Measurements from ENCODE around the gene YTHDF1.

The YTHDF1 gene

DNA sequence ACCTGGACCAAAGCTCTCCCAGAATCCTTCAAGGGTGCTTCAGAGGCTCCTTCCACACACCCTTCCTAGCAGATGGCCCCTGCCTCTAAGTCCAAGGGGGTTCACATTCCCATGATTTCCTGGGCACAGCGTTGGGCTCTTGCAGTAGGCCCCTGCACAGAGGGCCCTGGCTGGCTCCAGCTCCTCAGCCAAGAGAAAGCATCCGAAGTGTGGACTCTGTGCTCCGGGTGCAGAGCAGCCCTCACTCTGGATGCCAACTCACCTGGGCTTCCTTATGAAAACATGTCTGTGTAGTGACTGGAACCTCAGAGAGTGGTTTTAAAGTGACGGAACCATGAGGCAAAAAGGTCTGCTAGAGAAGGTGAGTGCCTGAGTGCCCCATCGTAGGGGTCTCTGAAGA is 11.6 kb downstream of the YTHDF1 start:
- DNase-seq, result no peak

DNA sequence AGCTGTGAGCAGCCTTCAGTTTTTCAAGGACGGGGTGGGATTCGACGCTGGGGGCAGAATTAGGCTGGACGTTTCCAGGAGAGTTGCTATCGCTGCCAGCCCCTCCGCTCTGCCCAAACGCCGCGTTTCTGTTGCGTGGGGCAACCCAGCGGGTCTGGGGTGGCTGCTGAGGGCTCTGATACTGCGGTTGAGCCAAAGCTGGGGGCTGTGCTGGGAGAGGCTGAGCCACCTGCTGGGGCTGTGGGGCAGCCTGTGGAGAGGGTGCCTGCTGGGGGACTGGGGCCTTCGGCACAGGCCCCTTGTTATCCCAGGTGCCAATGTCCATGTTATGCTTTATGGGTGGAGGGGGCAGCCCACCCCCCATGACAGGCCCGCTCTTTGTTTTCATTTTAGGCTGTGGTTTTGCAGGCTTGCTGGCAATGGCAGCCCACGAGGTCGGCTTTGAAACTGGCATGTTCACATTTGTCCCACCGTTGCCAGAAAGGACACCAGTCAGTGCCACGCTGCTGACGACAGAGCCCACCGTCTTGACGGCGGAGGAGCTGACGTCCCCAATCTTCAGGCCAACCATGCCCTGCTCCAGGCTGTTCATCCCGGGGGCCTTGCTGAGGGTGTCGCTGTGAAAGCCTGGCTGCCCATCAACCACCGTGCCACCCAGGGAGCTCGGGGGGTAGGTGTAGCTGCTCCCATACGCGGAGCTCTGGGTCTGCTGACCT is 13.0 kb downstream of the YTHDF1 start:
- no peak for DNase-seq

DNA sequence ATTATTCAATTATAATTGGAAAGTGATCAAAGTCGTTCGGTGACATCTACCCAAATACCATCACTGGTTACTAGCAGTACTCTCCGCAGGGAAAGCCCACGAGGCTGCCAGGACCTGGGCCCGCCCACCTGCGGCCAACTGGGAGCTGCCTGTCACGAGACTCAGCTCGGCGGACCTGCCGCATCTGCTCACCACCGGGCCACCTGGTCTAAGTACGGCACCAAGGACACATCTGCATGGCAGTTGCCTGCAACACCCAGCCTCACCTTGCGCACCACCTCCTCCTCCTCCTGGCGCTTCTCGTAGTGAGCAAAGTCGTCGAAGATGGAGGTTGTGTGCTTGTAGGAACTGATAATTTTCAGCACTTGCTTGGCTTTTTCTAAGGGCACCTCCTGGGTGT is 13.9 kb downstream of the YTHDF1 start:
- DNase-seq, result no peak

DNA sequence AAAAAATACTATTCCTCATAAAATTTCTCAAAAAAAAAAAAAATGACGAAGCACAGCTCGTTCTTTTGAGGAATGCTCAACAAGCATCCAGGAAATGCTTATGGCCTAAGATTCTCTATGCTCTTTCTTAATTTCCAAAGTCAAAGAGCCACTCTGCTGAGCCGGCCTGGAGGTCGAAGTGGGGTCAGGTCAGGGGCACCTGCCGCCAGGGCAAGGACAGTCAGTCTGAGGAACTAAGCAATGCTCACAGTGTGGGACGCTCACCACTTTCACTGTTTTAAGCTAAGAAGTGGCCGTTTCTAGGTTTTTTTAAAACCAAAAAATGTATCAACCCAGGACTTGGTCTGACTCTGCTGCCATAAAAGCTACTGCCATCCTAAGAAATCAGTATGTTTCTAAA is 17.3 kb downstream of the YTHDF1 start:
- no peak for DNase-seq

DNA sequence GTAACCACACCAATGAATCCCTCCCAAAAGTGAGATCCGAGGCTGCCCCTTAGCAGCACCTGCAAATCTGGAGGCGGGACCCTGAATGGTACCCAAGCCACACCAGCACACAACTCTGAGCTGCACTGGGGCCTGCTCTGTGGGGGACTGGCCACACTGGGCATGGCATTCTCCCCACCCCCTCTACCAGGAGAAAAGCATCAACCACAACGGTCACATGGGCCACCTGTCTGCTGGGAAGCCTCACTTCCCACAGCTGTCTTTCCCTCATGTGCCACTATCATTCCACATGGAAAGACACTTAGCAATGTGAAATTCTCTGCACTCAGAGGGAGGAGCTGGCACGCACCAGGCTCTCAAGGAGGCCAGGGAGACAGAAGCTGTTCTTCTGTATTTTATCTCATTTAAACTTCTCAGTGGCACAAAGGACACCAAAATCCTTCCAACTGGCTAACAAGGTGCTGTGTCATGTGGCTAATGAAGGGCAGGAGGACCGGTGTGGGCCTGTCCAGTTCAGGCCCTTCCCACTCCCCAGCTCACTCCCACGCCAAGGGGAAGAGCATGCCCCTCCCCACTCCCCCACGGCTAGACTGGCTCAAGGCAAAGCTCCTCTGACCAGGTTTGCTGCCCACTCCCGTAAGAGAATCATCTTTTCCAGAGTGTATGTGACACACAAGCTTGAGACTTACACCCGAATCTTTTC is 19.0 kb downstream of the YTHDF1 start:
- no peak for DNase-seq

DNA sequence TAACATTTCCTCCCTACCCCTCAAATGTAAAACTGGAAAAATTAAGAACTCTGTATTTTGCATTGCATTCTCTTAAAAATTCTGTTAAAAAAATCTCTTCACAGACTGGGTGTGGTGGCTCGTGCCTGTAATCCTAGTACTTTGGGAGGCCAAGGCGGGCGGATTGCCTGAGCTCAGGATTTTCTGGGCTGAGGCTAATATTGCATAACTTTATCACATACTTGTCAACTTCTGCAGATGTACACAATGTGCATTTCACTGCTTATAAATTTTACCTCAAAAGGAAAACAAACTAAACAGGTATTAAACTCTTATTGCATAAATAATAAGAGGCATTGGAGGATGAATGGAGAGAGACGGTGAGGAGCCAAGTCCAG is 21.1 kb downstream of the YTHDF1 start:
- DNase-seq, result no peak

DNA sequence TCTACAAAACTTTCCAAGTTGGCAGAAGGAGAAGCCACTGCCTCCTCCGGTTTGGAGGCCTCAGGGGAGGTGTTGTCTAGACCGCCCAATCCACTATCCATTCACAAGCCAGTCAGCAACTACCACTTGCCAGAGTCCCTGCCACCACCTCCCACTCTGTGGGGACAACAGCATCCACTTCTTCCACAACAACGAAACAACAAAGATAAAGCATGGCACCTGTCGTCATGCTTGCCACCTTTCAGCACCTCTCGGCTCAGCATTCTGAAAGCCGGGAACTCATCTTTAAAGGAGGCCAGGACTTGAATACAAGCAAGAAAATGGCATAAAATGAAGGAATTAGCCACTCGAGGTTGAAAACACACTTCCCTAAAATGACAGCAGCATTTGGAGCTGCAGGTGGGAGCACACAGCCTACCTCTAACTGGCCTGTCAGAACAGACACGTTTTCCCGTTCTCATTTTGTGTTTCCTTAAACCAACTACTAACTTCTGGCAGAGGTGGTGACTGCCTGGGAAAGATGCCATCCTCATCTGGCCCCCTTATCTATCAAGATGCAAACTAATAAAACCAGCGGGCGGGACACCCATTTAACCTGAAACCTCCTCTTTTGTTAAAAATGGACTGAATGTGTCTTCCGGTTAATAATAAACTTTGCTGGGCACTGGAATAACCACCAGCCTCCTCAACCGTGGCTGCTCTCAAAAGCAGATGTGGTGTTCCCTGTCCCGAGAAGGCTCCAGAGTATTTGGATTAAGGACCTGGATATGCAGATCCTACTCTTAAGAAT is 21.7 kb downstream of the YTHDF1 start:
- DNase-seq, result no peak

DNA sequence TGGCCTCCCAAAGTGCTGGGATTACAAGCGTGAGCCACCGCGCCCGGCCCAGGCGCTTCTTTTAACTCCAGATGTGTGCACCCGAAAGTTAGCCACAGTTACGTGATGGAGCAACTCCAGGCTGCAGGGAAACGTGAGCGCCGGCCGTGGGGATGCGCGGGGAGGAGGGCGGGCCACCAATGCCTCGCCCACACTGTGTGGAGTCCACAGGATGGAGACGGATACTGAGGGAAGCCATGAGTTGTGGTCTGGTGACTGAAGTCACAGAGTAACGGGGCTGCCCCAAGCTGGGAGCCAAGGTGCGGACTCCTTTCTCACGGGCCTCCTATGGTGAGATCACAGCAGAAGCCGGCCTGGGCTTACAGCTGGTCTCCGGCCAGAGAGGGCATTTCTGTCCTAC is 23.2 kb downstream of the YTHDF1 start:
- DNase-seq, result no peak

DNA sequence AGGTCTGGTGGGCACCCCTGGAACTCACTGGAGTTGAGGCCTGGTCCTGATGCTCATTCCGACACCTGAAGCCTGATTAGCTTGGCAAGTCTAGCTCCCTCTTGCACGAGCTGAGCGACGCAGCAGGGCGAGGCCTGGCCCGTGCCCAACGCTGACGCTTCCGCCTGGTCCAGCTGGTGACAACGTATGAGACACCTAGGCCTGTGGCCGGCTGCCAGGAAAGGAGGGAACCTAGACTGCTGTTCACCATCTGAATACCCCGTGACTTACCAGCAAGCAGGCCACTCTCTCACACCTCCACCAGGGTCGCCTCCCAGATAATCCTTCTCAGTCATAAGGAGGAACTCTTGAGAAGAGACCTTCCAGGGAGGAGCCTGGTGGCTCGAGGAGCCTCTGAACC is 24.5 kb downstream of the YTHDF1 start:
- DNase-seq, result no peak

DNA sequence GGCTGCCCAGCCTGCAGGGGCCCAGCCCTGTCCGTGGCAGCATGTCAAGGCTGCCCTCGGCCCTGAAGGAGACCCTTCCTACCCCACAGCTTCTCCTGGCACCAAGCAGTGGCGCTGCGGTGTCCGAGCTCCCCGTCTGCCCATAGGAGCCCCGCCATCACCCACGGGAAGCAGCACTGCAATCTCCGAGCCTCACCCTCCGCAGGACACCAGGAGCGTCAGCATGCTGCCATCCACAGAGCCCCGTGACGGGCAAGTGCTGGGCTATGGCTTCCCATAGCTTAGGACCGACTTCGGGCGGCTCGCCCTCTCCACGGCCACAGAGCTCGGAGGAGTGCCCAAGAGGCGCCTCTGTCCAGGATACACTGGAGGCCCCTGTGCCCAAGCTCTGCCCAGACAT is 25.1 kb downstream of the YTHDF1 start:
- DNase-seq, result no peak

DNA sequence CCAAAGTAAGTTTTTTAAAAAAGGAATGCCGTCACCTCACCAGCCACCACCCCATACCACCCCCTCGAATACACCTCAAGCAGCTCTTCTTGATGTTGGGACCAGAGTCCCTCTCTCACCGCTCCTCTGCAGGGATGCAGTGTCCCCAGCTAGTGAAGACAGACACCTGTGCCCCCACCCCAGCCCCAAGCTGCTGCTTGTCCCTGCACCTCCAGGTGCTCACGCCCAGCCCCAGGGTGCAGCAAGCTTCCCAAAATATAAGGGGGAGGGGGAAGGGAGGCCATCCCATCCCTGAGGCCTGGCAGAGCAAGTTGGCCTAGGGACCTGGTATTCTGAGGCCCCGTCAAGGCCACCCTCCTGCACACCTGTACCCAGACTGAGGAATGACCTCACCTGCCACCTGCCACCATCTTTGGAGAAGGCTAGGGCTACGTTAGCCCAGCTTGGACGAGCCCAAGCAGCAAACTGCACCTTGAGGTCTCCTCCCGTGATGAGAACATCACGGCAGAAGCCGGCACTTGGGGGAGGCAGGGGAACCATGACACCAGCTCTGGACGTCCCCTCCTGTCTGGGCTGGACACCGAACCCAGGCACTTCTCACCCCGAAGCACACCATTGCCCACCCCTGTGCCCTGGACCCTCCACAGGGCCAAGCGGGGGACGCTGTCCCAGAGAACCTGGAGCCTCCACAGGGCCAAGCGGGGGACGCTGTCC is 25.9 kb downstream of the YTHDF1 start:
- no peak for DNase-seq

DNA sequence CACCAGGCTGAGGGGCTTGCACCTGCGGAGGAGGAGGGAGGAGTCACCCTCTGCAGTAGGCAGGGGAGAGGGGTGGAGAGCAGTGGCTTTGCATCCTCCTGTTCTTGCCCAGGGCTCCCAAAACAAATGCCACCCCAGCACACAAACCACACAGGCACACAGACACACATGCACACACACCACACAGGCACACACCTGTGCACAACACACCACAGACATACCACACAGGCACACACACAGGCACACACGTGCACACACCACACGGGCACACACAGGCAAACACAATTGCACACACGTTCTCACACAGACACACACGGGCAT is 26.6 kb downstream of the YTHDF1 start:
- no peak for DNase-seq

DNA sequence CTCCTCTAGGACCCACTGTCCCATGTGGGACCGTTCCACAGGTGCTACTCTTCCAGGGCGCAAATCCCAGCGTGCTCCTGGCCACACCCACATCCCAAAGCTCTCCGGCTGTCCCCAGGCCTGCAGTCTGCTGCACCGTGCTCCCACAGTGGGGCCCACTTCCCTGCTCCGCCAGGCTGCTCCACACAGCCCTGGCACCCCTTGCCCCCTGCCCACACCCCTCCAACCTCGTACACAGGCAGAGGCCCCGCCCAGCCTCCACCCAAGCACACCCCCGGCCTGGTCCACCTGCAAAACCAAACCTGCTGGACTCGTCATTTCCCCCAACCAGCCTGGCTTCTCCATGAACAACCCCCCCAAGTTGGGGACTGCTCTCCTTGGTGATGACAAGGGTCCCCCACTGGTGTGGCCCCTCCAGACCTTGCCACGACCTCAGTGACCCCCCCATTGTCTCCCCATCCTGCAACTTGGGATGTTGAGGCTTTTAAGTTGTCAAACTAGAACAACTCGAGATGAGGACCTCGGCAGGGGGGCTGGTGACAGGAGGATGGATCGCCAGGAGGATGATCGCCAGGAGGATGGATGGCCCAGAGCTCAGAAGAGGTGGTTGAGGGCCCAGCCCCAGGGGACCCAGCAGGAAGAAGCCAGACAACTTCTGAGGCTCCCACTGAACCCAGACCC is 27.1 kb downstream of the YTHDF1 start:
- no peak for DNase-seq

DNA sequence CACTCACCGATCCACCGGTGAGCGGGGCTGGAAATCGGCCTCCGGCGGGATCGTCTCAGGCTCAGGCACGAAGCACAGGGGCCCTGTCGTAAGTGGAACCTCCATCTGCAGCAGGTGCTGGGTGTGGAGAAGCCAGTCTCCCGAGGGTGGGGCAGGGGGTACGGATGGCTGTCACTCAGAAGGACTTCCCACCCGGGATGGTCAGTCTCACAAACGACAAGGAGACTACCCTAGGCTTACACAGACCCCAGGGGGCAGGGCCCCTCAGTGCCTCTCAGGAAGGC is 27.8 kb downstream of the YTHDF1 start:
- no peak for DNase-seq

DNA sequence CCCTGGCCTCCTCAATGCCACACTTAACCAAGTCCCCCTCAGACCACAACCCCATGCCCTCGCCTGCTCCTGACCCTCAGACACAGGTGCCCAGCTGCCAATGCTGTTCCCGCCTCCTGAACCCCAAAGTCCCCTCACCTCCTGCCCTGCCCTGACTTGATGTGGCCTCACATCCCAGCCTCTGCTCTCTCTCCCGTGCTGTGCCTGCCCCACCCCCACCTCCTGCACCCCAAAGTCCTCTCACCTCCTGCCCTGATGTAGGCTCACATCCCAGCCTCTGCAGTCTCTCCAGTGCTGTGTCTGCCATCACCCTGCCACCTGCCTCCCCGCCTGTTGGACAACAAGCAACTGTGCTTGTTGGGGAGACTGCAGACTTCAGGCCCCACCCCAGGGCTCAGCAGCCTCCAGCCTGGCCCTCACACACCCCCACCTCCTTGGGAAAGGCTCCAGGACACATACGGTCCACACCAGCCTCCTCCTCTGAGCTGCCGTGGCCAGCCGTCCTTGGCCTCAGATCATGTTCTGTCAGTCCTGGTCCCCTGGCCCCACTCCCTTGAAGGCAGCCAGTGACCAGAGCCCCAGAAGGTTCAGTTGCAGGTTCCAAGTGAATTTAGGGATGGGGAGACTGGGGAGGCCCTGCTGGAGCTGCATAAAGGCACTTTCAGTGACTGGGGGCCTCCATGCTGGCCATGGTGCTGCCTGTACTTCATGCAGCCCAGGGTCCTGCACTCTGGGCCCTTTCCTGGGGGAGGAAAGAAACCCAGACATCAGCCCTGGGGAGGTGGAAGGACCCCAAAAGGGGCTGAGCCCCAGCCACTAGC is 28.4 kb downstream of the YTHDF1 start:
- DNase-seq, result no peak

DNA sequence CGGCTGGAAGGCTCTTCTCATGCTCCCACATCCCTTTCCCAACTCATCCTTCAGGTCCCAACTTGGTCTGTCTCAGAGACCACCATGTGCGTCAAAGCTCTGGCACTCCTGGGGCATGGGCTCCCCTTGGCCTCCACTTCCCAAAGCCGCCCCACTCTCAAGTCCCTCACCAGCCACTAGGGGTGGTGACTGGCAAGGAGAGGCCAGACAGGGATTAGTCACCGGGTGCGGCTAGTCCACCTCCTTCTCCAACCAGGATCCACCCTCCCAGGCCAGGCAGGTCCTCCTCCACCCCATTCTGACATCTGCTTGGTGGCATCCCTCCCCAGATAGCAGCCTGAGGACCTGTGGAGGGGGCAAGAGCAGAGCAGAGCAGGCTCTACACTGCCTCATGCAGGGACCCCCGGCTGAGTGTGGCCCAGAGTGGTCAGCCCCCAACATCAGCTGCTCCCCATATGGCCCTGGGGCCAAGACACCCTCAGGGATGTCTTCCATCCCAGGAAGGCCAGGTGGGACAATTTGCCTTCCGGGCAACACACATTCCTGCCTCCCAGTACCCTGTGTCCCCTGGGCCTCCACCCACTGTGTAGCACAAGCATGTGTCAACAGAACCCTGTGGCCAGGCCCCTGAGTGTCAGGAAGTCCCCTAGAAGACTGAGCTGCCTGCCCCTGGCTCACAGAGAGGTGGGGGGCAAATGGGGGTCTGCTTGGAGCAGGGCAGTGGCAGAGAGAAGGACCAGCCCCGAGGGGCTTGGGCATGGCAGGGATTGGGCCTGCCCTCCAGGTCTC is 29.2 kb downstream of the YTHDF1 start:
- no peak for DNase-seq

DNA sequence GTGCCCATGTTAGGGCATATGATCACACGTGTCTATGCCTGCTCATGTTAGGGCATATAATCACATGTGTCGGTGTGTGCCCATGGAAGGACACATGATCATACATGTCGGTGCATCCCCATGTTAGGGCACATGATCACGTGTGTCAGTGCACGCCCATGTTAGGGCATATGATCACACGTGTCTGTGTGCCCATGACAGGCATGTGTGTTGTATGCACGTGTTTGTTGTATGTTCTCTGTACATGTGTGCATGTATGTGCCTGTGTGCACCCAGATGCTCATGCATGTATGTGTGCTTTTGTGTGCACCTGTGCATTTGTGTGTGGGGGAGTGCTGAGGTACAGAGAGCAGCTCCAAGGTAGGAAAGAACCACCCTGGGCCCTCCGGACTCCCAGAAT is 29.8 kb downstream of the YTHDF1 start:
- no peak for DNase-seq

DNA sequence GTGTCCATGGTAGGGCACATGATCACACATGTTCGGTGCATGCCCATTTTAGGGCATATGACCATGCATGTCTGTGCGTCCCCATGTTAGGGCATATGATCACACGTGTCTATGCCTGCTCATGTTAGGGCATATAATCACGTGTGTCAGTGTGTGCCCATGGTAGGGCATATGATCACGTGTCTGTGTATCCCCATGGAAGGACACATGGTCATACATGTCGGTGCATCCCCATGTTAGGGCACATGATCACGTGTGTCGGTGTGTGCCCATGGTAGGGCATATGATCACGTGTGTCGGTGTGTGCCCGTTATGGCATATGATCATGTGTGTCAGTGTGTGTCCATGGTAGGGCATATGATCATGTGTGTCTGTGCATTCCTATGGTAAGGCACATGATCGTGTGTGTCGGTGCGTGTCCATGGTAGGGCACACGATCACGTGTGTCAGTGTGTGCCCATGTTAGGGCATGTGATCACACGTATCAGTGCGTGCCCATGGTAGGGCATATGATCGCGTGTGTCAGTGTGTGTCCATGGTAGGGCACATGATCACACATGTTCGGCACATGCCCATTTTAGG is 30.6 kb downstream of the YTHDF1 start:
- no peak for DNase-seq

DNA sequence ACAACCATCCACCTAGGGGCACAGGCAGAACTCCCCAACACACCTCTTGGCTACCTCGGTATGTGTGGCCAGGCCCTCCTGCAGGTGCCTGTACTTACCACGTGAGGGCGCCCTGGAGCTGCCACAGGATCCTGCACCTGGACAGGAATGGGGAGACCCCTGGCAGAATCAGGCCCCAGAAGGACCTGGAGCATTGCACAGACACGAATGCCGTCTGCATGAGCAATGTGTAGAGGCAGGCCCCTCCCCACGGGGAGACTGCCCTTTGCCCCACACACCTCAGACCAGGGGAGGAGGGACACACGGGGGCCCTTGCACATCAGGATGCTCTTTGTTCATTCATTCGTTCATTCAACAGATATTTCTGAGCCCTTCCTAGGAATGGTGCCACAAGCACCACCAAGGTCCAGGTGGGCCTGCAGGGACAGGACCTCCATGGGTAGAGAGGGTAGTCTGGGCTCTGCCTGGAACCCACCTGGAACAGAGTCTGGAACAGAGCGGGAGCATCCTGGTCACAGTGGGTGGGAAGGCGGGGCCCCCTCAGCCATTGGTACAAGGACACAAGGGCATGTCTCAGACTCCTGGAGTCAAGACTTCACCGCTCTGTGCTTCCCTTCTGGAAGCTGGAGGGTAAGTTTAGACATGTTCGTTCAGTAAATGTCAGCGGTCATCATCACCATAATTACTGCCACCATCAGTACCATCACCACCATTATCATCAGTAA is 32.3 kb downstream of the YTHDF1 start:
- peak; percentile 49 for DNase-seq

DNA sequence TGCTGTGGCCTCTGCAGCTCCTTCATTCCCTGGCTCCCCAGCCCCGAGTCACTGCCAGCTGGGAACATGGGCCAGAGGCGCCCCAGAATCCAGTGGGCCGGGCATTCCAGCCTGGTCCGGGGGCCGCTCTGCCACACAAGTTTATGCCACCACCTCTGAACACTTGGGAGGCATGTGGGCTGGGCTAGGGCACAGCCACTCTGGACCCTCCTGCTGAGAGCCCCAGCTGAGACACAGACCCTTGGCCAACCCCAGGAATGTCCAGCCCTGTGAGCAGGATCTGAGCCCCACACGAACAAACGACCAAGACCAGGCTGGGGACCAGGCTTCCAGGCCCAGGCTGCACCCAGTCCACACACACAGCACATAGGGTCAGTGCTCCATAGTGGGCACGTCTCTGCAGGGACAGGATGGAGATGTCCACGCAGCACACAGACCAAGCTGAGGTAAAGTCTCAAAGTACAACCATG is 33.0 kb downstream of the YTHDF1 start:
- no peak for DNase-seq

Measured in CD4-positive, alpha-beta T cell treated with Interleukin-17A for 1 hour (primary cell).